Measurements from ENCODE around the gene OCSTAMP.

The OCSTAMP gene

GRCh38 chr20:46550461-46550860, at the start of gene OCSTAMP:
TSS of gene OCSTAMP (minus strand) at chr20:46550654. CDS start at chr20:46550560, 94 bp downstream.
- H3K9me3 ChIP-seq (ENCODE audit: low read length) = no peaks in the 10 kb centered on the region
- H3K4me1 ChIP-seq (ENCODE audit: insufficient read depth, low read length) = peaks cover 29% of the 10 kb centered on the region
- no peak within 1 kb of the TSS for H2AFZ ChIP-seq (ENCODE audit: low read depth, low read length)
- H3K4me3 ChIP-seq (ENCODE audit: low read length) = no peak within 1 kb of the TSS
- no peaks in the 10 kb centered on the region for H3K27me3 ChIP-seq (ENCODE audit: insufficient read depth, low read length)
- no peaks in the 10 kb centered on the region for H3K36me3 ChIP-seq (ENCODE audit: insufficient read depth, low read length)

GRCh38 chr20:46599227-46599987, 49.0 kb upstream of the OCSTAMP start:
- no peak overlapping the region for H3K4me3 ChIP-seq (ENCODE audit: low read length)
- H2AFZ ChIP-seq (ENCODE audit: low read depth, low read length) = no peak overlapping the region
- no peaks in the 10 kb centered on the region for H3K9me3 ChIP-seq (ENCODE audit: low read length)
- H3K4me1 ChIP-seq (ENCODE audit: insufficient read depth, low read length) = no peaks in the 10 kb centered on the region
- no peaks in the 10 kb centered on the region for H3K27me3 ChIP-seq (ENCODE audit: insufficient read depth, low read length)
- no peaks in the 10 kb centered on the region for H3K36me3 ChIP-seq (ENCODE audit: insufficient read depth, low read length)

GRCh38 chr20:46595933-46596332, 45.5 kb upstream of the OCSTAMP start:
- H2AFZ ChIP-seq (ENCODE audit: low read depth, low read length) = no peak overlapping the region
- no peak overlapping the region for H3K4me3 ChIP-seq (ENCODE audit: low read length)
- no peaks in the 10 kb centered on the region for H3K4me1 ChIP-seq (ENCODE audit: insufficient read depth, low read length)
- H3K36me3 ChIP-seq (ENCODE audit: insufficient read depth, low read length) = no peaks in the 10 kb centered on the region
- no peaks in the 10 kb centered on the region for H3K27me3 ChIP-seq (ENCODE audit: insufficient read depth, low read length)
- no peaks in the 10 kb centered on the region for H3K9me3 ChIP-seq (ENCODE audit: low read length)

- Histone ChIP-seq H3K4me3 (ENCODE audit: low read length) (no peak overlapping the region), H3K4me1 (ENCODE audit: insufficient read depth, low read length) (no peaks in the 10 kb centered on the region), H3K9me3 (ENCODE audit: low read length) (no peaks in the 10 kb centered on the region), H3K27me3 (ENCODE audit: insufficient read depth, low read length) (no peaks in the 10 kb centered on the region), H2AFZ (ENCODE audit: low read depth, low read length) (no peak overlapping the region), H3K36me3 (ENCODE audit: insufficient read depth, low read length) (no peaks in the 10 kb centered on the region)
Measured at GRCh38 chr20:46594725-46595124, 44.3 kb upstream of the OCSTAMP start.

- Histone ChIP-seq H3K9me3 (ENCODE audit: low read length) (peaks cover 4% of the 10 kb centered on the region), H2AFZ (ENCODE audit: low read depth, low read length) (no peak overlapping the region), H3K27me3 (ENCODE audit: insufficient read depth, low read length) (no peaks in the 10 kb centered on the region), H3K4me1 (ENCODE audit: insufficient read depth, low read length) (no peaks in the 10 kb centered on the region), H3K36me3 (ENCODE audit: insufficient read depth, low read length) (no peaks in the 10 kb centered on the region), H3K4me3 (ENCODE audit: low read length) (no peak overlapping the region)
Measured at GRCh38 chr20:46592580-46593362, 42.3 kb upstream of the OCSTAMP start.

- Histone ChIP-seq H3K27me3 (ENCODE audit: insufficient read depth, low read length) (no peaks in the 10 kb centered on the region), H3K36me3 (ENCODE audit: insufficient read depth, low read length) (no peaks in the 10 kb centered on the region), H3K4me1 (ENCODE audit: insufficient read depth, low read length) (no peaks in the 10 kb centered on the region), H2AFZ (ENCODE audit: low read depth, low read length) (no peak overlapping the region), H3K4me3 (ENCODE audit: low read length) (no peak overlapping the region), H3K9me3 (ENCODE audit: low read length) (peaks cover 4% of the 10 kb centered on the region)
Measured at GRCh38 chr20:46590443-46590842, 40.0 kb upstream of the OCSTAMP start.

GRCh38 chr20:46588532-46589511, 38.4 kb upstream of the OCSTAMP start:
- Histone ChIP-seq H2AFZ (ENCODE audit: low read depth, low read length) (no peak overlapping the region), H3K4me3 (ENCODE audit: low read length) (no peak overlapping the region), H3K36me3 (ENCODE audit: insufficient read depth, low read length) (no peaks in the 10 kb centered on the region), H3K27me3 (ENCODE audit: insufficient read depth, low read length) (no peaks in the 10 kb centered on the region), H3K9me3 (ENCODE audit: low read length) (peaks cover 4% of the 10 kb centered on the region), H3K4me1 (ENCODE audit: insufficient read depth, low read length) (peaks cover 2% of the 10 kb centered on the region)

GRCh38 chr20:46587986-46588385, 37.5 kb upstream of the OCSTAMP start:
- Histone ChIP-seq H3K36me3 (ENCODE audit: insufficient read depth, low read length) (no peaks in the 10 kb centered on the region), H3K27me3 (ENCODE audit: insufficient read depth, low read length) (no peaks in the 10 kb centered on the region)

GRCh38 chr20:46586724-46587123, 36.3 kb upstream of the OCSTAMP start:
- Histone ChIP-seq H3K4me1 (ENCODE audit: insufficient read depth, low read length) (peaks cover 9% of the 10 kb centered on the region), H3K4me3 (ENCODE audit: low read length) (no peak overlapping the region), H3K27me3 (ENCODE audit: insufficient read depth, low read length) (no peaks in the 10 kb centered on the region), H3K36me3 (ENCODE audit: insufficient read depth, low read length) (no peaks in the 10 kb centered on the region), H2AFZ (ENCODE audit: low read depth, low read length) (no peak overlapping the region), H3K9me3 (ENCODE audit: low read length) (peaks cover 4% of the 10 kb centered on the region)

More at GRCh38 chr20:46587986-46588385, 37.5 kb upstream of the OCSTAMP start:
- H2AFZ ChIP-seq (ENCODE audit: low read depth, low read length) = no peak overlapping the region
- H3K9me3 ChIP-seq (ENCODE audit: low read length) = peaks cover 4% of the 10 kb centered on the region
- peaks cover 9% of the 10 kb centered on the region for H3K4me1 ChIP-seq (ENCODE audit: insufficient read depth, low read length)
- no peak overlapping the region for H3K4me3 ChIP-seq (ENCODE audit: low read length)

GRCh38 chr20:46584508-46584907, 34.1 kb upstream of the OCSTAMP start:
- Histone ChIP-seq H3K4me1 (ENCODE audit: insufficient read depth, low read length) (peaks cover 9% of the 10 kb centered on the region), H3K4me3 (ENCODE audit: low read length) (no peak overlapping the region), H3K9me3 (ENCODE audit: low read length) (peaks cover 11% of the 10 kb centered on the region), H2AFZ (ENCODE audit: low read depth, low read length) (no peak overlapping the region), H3K36me3 (ENCODE audit: insufficient read depth, low read length) (no peaks in the 10 kb centered on the region), H3K27me3 (ENCODE audit: insufficient read depth, low read length) (no peaks in the 10 kb centered on the region)

GRCh38 chr20:46583411-46584214, 33.2 kb upstream of the OCSTAMP start:
- no peak overlapping the region for H3K4me3 ChIP-seq (ENCODE audit: low read length)
- H3K27me3 ChIP-seq (ENCODE audit: insufficient read depth, low read length) = no peaks in the 10 kb centered on the region
- H2AFZ ChIP-seq (ENCODE audit: low read depth, low read length) = no peak overlapping the region
- no peaks in the 10 kb centered on the region for H3K36me3 ChIP-seq (ENCODE audit: insufficient read depth, low read length)
- H3K9me3 ChIP-seq (ENCODE audit: low read length) = peaks cover 9% of the 10 kb centered on the region
- peaks cover 9% of the 10 kb centered on the region for H3K4me1 ChIP-seq (ENCODE audit: insufficient read depth, low read length)

- peaks cover 9% of the 10 kb centered on the region for H3K4me1 ChIP-seq (ENCODE audit: insufficient read depth, low read length)
- H2AFZ ChIP-seq (ENCODE audit: low read depth, low read length) = no peak overlapping the region
- no peak overlapping the region for H3K4me3 ChIP-seq (ENCODE audit: low read length)
- peaks cover 7% of the 10 kb centered on the region for H3K9me3 ChIP-seq (ENCODE audit: low read length)
- H3K36me3 ChIP-seq (ENCODE audit: insufficient read depth, low read length) = no peaks in the 10 kb centered on the region
- no peaks in the 10 kb centered on the region for H3K27me3 ChIP-seq (ENCODE audit: insufficient read depth, low read length)
Measured at GRCh38 chr20:46582648-46583047, 32.2 kb upstream of the OCSTAMP start.

Measured in neuron (in vitro differentiated cells).